Natural killer cell (primary cell): ENCODE results near the gene RHOC. TPM values are rescaled to one million over a fixed set of nuclear protein-coding genes. Genes with fewer than 3 reads are reported as not detected.
A peak's percentile ranks its signal among the peaks of the same experiment; 100 is the strongest.

Experiments used
- ATAC-seq, 3 donors: fragments of 150-1000 bp in 2 of 3; fragments of 200-7000 bp in 1 of 3; cut with Tn5 transposase; 1 replicate in 1 of 3; 2 replicates in 2 of 3; pipeline ENCODE4 v1.10.0; 2021; ENCODE audit warnings: mild to moderate bottlenecking in 2 of 3, moderate library complexity in 2 of 3
- DNase-seq, 2 donors: peaks; one replicate each; pipeline versions ENCODE4 v3.0.0 to v3.0.0-alpha.2; 2013 to 2021; ENCODE audit warnings: mixed read lengths in 1 of 2
- H3K27ac ChIP-seq: one replicate; pipeline ENCODE4 v1.5.1; 2013; ENCODE audit warnings: mild to moderate bottlenecking, low read length
- H3K27me3 ChIP-seq: one replicate; pipeline ENCODE4 v1.6.1; 2013; ENCODE audit warnings: low read length; ENCODE audit not compliant: control insufficient read depth, insufficient read depth
- H3K36me3 ChIP-seq: one replicate; pipeline ENCODE4 v1.6.1; 2013; ENCODE audit warnings: low read length; ENCODE audit not compliant: control insufficient read depth, insufficient read depth
- H3K4me1 ChIP-seq: one replicate; pipeline ENCODE4 v1.6.1; 2013; ENCODE audit warnings: low read length; ENCODE audit not compliant: control insufficient read depth, insufficient read depth
- H3K4me3 ChIP-seq: one replicate; pipeline ENCODE4 v1.5.1; 2013; ENCODE audit warnings: low read length
- H3K9me3 ChIP-seq: one replicate; pipeline ENCODE4 v1.6.1; 2013; ENCODE audit warnings: low read length; ENCODE audit not compliant: control insufficient read depth, insufficient read depth
- H3K27ac Mint-ChIP-seq, 2 donors: one replicate each; pipeline ENCODE4 v1.8.0; 2022; ENCODE audit warnings: mild to moderate bottlenecking in 2 of 2, mixed read lengths in 2 of 2, moderate library complexity in 1 of 2
- H3K27me3 Mint-ChIP-seq, 2 donors: one replicate each; pipeline ENCODE4 v1.8.0; 2022; ENCODE audit warnings: low read depth in 2 of 2, mixed read lengths in 2 of 2
- H3K36me3 Mint-ChIP-seq: one replicate; pipeline ENCODE4 v1.8.0; 2022; ENCODE audit warnings: mixed read lengths
- H3K4me1 Mint-ChIP-seq, 2 donors: one replicate each; pipeline ENCODE4 v1.8.0; 2022; ENCODE audit warnings: mixed read lengths in 2 of 2
- H3K4me3 Mint-ChIP-seq: one replicate; pipeline ENCODE4 v1.8.0; 2022; ENCODE audit warnings: mild to moderate bottlenecking, moderate library complexity, mixed read lengths
- H3K9me3 Mint-ChIP-seq, 2 donors: one replicate each; pipeline ENCODE4 v1.8.0; 2022; ENCODE audit warnings: mixed read lengths in 2 of 2
- WGBS: methylation state at CpG from one replicate; pipeline ENCODE4 v1.1.7; 2013; ENCODE audit warnings: missing lambda C conversion rate; ENCODE audit not compliant: insufficient coverage; 5-methylcytosine and 5-hydroxymethylcytosine counted together
- intact Hi-C: fragments of 100-400 bp; cut with micrococcal nuclease; formaldehyde crosslinking; loops from one replicate; pipeline ENCODE4 v1.14.2; 2022
- total RNA-seq, 4 donors: library from RNA; stranded (reverse); fragments of 120-200 nt in 1 of 4; gene quantifications; one replicate each; pipeline versions ENCODE4 v1.2.3 to v1.2.4, GENCODE V29; 2013 to 2022
- TF ChIP-seq, protein P1 (sequence below): fragments of 200-600 bp; IDR thresholded peaks from one replicate; pipeline ENCODE4 v1.8.0; 2022; ENCODE audit warnings: antibody characterized with exemption

RHOC gene
- total RNA-seq, result 100 to 1,000 TPM; 161 to 199 (median 195) TPM
- 139 TPM for total RNA-seq (2013)

DNA sequence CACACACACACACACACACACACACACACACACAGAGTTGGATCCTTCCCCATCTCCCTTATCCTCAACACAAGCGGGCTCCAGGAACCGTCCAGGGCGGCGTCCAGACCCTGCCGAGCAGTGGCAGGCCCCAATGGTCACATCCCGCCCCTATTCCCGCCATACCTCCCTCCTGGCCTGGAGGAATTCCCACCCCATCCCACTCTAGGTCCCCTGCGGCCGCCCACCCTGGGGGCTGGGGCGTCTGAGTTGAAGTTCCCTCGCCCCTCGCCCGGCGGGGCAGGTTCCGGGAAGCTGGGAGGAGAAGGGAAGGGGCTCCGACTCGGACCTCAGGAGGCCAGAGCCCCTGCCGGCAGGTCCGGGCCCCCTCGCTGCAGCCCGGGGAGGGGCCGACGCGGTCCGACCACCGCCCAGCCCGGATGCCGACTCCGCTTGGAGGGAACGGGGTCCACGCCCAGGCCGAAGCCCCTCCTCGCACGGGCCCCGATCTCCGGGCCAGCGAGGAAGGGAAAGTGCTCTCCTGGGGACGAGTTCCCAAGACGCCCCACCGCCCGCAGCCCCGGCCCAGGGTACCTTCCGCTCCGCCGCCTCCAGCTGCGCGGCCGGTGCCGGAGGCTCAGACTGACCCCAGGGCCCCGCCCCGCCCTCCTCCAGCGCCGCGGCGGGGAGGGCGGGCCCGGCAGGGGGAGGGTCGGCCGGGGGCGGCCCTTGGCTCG is at the start of gene RHOC:
Gene RHOC, minus strand, starts transcription at position 623 of the 716 bp plus-strand sequence. CDS start 3,328 bp downstream, outside the sequence.
- no peaks in the 10 kb centered on the region for H3K27me3 ChIP-seq
- peak within 1 kb of the TSS; percentile 69 for H3K4me3 ChIP-seq
- intact Hi-C loops, result loop anchor here (2.0 to 5.0 kb wide), 2 partner anchors 204 to 316 kb away; no protein-coding TSS in a partner anchor
- no peaks in the 10 kb centered on the region for H3K36me3 Mint-ChIP-seq
- ATAC-seq (peak; percentile 64 to 78 (median 77)), DNase-seq (peak; percentile 58 to 59)
- H3K27me3 Mint-ChIP-seq, result peaks cover 0 to 3% of the 10 kb centered on the region in 2 donors
- H3K27ac Mint-ChIP-seq, result peak within 1 kb of the TSS; percentile 90 to 93
- H3K36me3 ChIP-seq, result peaks cover 14% of the 10 kb centered on the region
- H3K27ac ChIP-seq, result peak within 1 kb of the TSS; percentile 70
- H3K4me1 ChIP-seq, result peaks cover 58% of the 10 kb centered on the region
- peaks cover 52 to 53% of the 10 kb centered on the region in 2 donors for H3K4me1 Mint-ChIP-seq
- peak within 1 kb of the TSS; percentile 93 for H3K4me3 Mint-ChIP-seq
- WGBS, result 4% methylated on average over 61 of the region's 61 CpGs
- TF ChIP-seq, protein P1, sequence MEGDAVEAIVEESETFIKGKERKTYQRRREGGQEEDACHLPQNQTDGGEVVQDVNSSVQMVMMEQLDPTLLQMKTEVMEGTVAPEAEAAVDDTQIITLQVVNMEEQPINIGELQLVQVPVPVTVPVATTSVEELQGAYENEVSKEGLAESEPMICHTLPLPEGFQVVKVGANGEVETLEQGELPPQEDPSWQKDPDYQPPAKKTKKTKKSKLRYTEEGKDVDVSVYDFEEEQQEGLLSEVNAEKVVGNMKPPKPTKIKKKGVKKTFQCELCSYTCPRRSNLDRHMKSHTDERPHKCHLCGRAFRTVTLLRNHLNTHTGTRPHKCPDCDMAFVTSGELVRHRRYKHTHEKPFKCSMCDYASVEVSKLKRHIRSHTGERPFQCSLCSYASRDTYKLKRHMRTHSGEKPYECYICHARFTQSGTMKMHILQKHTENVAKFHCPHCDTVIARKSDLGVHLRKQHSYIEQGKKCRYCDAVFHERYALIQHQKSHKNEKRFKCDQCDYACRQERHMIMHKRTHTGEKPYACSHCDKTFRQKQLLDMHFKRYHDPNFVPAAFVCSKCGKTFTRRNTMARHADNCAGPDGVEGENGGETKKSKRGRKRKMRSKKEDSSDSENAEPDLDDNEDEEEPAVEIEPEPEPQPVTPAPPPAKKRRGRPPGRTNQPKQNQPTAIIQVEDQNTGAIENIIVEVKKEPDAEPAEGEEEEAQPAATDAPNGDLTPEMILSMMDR, result no peak
- no peaks in the 10 kb centered on the region for H3K9me3 ChIP-seq
- no peaks in the 10 kb centered on the region for H3K9me3 Mint-ChIP-seq

DNA sequence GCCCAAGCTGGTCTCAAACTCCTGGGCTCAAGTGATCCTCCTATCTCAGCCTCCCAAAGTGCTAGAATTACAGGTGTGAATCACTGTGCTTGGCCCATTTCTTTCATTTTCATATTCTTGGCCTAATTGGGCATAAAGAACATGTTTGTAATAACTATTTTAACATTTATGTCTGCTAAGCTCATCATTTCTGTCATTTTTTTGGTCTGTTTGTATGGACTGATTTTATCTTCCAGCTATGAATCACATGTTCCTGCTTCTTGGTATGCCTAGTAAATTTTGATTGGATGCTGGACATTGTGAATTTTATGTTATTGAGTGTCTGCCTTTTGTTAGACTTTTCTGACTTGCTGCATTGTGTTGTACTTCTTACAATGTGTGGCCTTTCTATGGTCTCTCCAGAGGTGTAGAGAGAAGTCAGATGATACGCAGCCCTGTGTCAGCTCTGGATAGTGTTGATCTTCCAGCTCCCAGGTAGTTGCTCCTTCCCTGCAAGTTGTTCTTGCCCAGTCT is 47.2 kb upstream of the RHOC start:
- Mint-ChIP-seq H3K9me3 (no peaks in the 10 kb centered on the region), H3K27ac (no peak overlapping the region), H3K4me3 (no peak overlapping the region), H3K36me3 (no peaks in the 10 kb centered on the region), H3K27me3 (peaks cover 15 to 19% of the 10 kb centered on the region in 2 donors), H3K4me1 (no peaks in the 10 kb centered on the region)
- ATAC-seq (no peak), DNase-seq (no peak)
- H3K4me1 ChIP-seq, result no peaks in the 10 kb centered on the region
- no peaks in the 10 kb centered on the region for H3K27me3 ChIP-seq
- no peak overlapping the region for H3K27ac ChIP-seq
- 0% methylated on average over 1 of the region's 1 CpG for WGBS
- TF ChIP-seq, protein P1, result no peak
- intact Hi-C loops, result no loop called here
- no peak overlapping the region for H3K4me3 ChIP-seq
- H3K36me3 ChIP-seq, result no peaks in the 10 kb centered on the region
- peaks cover 3% of the 10 kb centered on the region for H3K9me3 ChIP-seq

DNA sequence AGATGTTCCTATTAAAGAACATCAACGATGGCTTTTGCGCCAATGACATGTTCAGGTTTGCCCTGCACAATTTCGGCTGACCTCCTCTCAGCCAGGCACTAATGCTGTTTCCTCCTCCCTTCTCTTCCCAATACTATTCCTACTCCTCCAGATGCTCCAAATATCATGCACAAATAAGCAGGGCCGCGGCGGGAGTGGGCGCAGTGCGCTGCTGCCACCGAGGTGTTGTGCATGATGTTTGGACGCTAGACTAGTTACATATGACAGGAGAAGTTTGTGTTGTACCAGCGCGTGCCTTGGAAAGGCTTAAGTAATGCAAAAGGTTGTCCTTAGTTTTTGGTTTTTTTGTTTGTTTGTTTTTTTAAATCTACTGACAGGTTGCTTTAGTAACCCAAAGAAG is 41.5 kb upstream of the RHOC start:
- no peak overlapping the region for H3K27ac Mint-ChIP-seq

More for the DNA sequence above, 41.5 kb upstream of the RHOC start:
- peaks cover 8% of the 10 kb centered on the region for H3K4me1 ChIP-seq
- no peak for ATAC-seq
- intact Hi-C loops, result no loop called here
- no peak overlapping the region for H3K4me3 ChIP-seq
- no peak overlapping the region for H3K27ac ChIP-seq
- H3K9me3 ChIP-seq, result no peaks in the 10 kb centered on the region
- Mint-ChIP-seq H3K4me1 (peaks cover 4 to 5% of the 10 kb centered on the region in 2 donors), H3K4me3 (no peak overlapping the region), H3K9me3 (no peaks in the 10 kb centered on the region), H3K36me3 (no peaks in the 10 kb centered on the region), H3K27me3 (peaks cover 28 to 53% of the 10 kb centered on the region in 2 donors)
- DNase-seq, result no peak
- no peaks in the 10 kb centered on the region for H3K36me3 ChIP-seq
- peaks cover 15% of the 10 kb centered on the region for H3K27me3 ChIP-seq
- WGBS, result 94% methylated on average over 12 of the region's 12 CpGs
- TF ChIP-seq, protein P1, result no peak
